ENCODE data around the gene HIRA.
"Not testable (repeated sequence)": the region's sequence is repeated elsewhere in the genome, so short reads cannot be mapped to it uniquely, and the experiment has no call there.

The HIRA gene

GRCh38 chr22:19351604-19352003, 79.9 kb downstream of the HIRA start:
- no peak for DNase-seq

- no peak for DNase-seq
Observed at GRCh38 chr22:19350947-19351346, 80.6 kb downstream of the HIRA start.

GRCh38 chr22:19350476-19350859, 81.1 kb downstream of the HIRA start:
- no peak for DNase-seq

- DNase-seq, result no peak
Observed at GRCh38 chr22:19349778-19350475, 81.6 kb downstream of the HIRA start.

- DNase-seq, result no peak
Observed at GRCh38 chr22:19346677-19347265, 84.8 kb downstream of the HIRA start.

GRCh38 chr22:19344420-19344819, 87.1 kb downstream of the HIRA start:
- DNase-seq, result no peak

GRCh38 chr22:19343470-19343869, 88.1 kb downstream of the HIRA start:
- DNase-seq, result no peak

GRCh38 chr22:19341500-19341899, 90.0 kb downstream of the HIRA start:
- DNase-seq, result no peak

GRCh38 chr22:19337137-19337536, 94.4 kb downstream of the HIRA start:
- DNase-seq, result no peak

- no peak for DNase-seq
Observed at GRCh38 chr22:19336133-19337075, 95.1 kb downstream of the HIRA start.

GRCh38 chr22:19331975-19332374, 99.6 kb downstream of the HIRA start:
- no peak for DNase-seq

GRCh38 chr22:19331474-19331873, 100.1 kb downstream of the HIRA start:
- DNase-seq, result no peak

- no peak for DNase-seq
Observed at GRCh38 chr22:19330865-19331418, 100.6 kb downstream of the HIRA start.

GRCh38 chr22:19330205-19330604, 101.3 kb downstream of the HIRA start:
- DNase-seq, result not testable (repeated sequence)

- DNase-seq, result no peak
Observed at GRCh38 chr22:19329454-19329853, 102.1 kb downstream of the HIRA start.

- no peak for DNase-seq
Observed at GRCh38 chr22:19325296-19325948, 106.1 kb downstream of the HIRA start.

GRCh38 chr22:19323420-19323819, 108.1 kb downstream of the HIRA start:
- DNase-seq, result not testable (repeated sequence)

- no peak for DNase-seq
Observed at GRCh38 chr22:19321757-19322156, 109.8 kb downstream of the HIRA start.

GRCh38 chr22:19320136-19320535, 111.4 kb downstream of the HIRA start:
- DNase-seq, result not testable (repeated sequence)

- no peak for DNase-seq
Observed at GRCh38 chr22:19319281-19319680, 112.3 kb downstream of the HIRA start.

GRCh38 chr22:19317865-19318264, 113.7 kb downstream of the HIRA start:
- no peak for DNase-seq

- DNase-seq, result no peak
Observed at GRCh38 chr22:19307872-19308271, 123.7 kb downstream of the HIRA start.

- DNase-seq, result not testable (repeated sequence)
Observed at GRCh38 chr22:19306535-19306934, 125.0 kb downstream of the HIRA start.
